Activated CD4-positive, alpha-beta memory T cell treated with anti-CD3 and anti-CD28 coated beads for 36 hours (primary cell): ENCODE measurements around the gene ACOT6. TPM values are rescaled to one million over a fixed set of nuclear protein-coding genes. Genes with fewer than 3 reads are reported as not detected.
"Not testable (repeated sequence)": the region's sequence is repeated elsewhere in the genome, so short reads cannot be mapped to it uniquely, and the experiment has no call there.

Source experiments
- CTCF ChIA-PET: fragments of 350-600 bp; sonication (Branson Sonifier 250); formaldehyde crosslinking; loops from one replicate; lab custom pipeline; 2021; ENCODE audit warnings: antibody characterized with exemption, inconsistent platforms; lab: Charles Lee
- POLR2A ChIA-PET: fragments of 350-600 bp; sonication (Branson Sonifier 250); formaldehyde crosslinking; loops from one replicate; lab custom pipeline; 2021; ENCODE audit warnings: antibody characterized with exemption; lab: Charles Lee
- DNase-seq: peaks from one replicate; pipeline ENCODE4 v3.0.0-alpha.2; 2020
- H3K27ac Mint-ChIP-seq: one replicate; pipeline ENCODE4 v1.8.0; 2021; ENCODE audit warnings: mixed read lengths
- H3K27me3 Mint-ChIP-seq: one replicate; pipeline ENCODE4 v1.8.0; 2021; ENCODE audit warnings: mixed read lengths
- H3K36me3 Mint-ChIP-seq: one replicate; pipeline ENCODE4 v1.8.0; 2021; ENCODE audit warnings: mixed read lengths
- H3K4me1 Mint-ChIP-seq: one replicate; pipeline ENCODE4 v1.8.0; 2021; ENCODE audit warnings: low read depth, mixed read lengths
- H3K4me3 Mint-ChIP-seq: one replicate; pipeline ENCODE4 v1.8.0; 2021; ENCODE audit warnings: mild to moderate bottlenecking, mixed read lengths
- H3K9me3 Mint-ChIP-seq: one replicate; pipeline ENCODE4 v1.8.0; 2021; ENCODE audit warnings: mixed read lengths
- intact Hi-C: fragments of 100-400 bp; cut with micrococcal nuclease; formaldehyde crosslinking; loops from one replicate; pipeline ENCODE4 v1.15.1; 2023
- total RNA-seq, 2 experiments: library from RNA; stranded (reverse); gene quantifications; one replicate each; pipeline ENCODE4 v1.2.3, GENCODE V29; 2021

The ACOT6 gene
- total RNA-seq, 2 experiments from 2014 or later: not detected

GRCh38 chr14:73630009-73630780, 17.9 kb downstream of the ACOT6 start:
- CTCF ChIA-PET: interaction anchor here (7.6 kb wide), 1 partner anchor 122 kb away, joined by 100 read pairs; no protein-coding TSS in a partner anchor

GRCh38 chr14:73633116-73634010, 21.0 kb downstream of the ACOT6 start:
- Mint-ChIP-seq H3K4me3 (peak overlapping the region; percentile 55), H3K9me3 (no peaks in the 10 kb centered on the region), H3K4me1 (peaks cover 7% of the 10 kb centered on the region), H3K27ac (peak overlapping the region; percentile 34), H3K27me3 (peaks cover 3% of the 10 kb centered on the region), H3K36me3 (no peaks in the 10 kb centered on the region)
- DNase-seq: peak; percentile 73
- intact Hi-C loops: loop anchor here (1.0 to 5.0 kb wide), 6 partner anchors 41 to 461 kb away; partner anchors contain the start of genes ACOT2, ACOT4 and RIOX1
- ChIA-PET CTCF (interaction anchor here (0.6 to 7.6 kb wide), 16 partner anchors 13 to 338 kb away, joined by 3 to 100 read pairs (median 4); partner anchors contain the start of genes ACOT2 and ACOT6), POLR2A (no interaction called here)

More at GRCh38 chr14:73630009-73630780, 17.9 kb downstream of the ACOT6 start:
- Mint-ChIP-seq H3K27me3 (peaks cover 3% of the 10 kb centered on the region), H3K4me1 (peaks cover 16% of the 10 kb centered on the region), H3K27ac (no peak overlapping the region), H3K9me3 (no peaks in the 10 kb centered on the region), H3K4me3 (no peak overlapping the region), H3K36me3 (no peaks in the 10 kb centered on the region)
- POLR2A ChIA-PET: no interaction called here
- no peak for DNase-seq
- intact Hi-C loops: loop anchor here (5.0 kb wide), 3 partner anchors 38 to 197 kb away; partner anchors contain the start of genes ACOT4 and RIOX1

DNA sequence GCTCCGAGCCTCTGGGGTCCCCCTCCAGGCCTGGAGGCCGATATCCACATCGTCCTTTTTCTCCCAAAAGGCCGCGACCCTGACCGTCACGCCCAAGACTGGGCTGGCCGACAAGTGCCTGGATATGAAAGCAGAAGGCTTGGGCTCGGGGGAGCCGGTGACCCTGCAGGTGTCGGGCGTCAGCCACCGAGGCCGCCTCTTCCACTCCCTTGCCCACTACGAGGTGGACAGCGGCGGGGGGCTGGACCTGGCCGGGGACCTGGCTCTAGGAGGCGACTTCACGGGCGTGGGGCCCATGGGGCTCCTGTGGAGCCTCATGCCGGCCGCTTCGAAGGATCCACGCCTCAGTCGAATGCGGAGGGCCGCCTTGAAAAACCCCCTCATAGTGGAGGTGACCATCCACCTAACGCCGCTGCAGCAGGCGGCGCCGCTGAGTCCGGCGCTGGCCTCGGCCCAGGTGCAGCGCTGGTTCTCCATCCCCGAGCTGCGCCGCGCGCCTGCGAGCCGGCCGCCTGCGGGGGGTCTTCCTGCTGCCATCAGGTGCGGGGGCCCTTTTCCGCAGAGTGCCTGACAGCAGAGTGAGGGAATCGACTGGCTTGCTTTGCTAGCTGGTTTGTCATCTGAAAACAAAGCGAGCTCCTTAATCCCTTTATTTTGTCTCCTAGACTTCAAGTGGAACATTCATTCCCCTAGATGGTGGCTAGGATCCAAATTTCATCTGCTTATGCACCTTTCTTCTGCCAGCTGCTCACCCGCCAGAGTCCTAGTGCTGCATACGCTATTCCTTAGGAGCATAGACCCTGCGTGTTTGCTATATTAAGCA, 21.9 kb downstream of the ACOT6 start:
- ChIA-PET POLR2A (no interaction called here), CTCF (interaction anchor here (0.5 to 7.6 kb wide), 10 partner anchors 12 to 1183 kb away, joined by 3 to 100 read pairs (median 8); partner anchors contain the start of genes ACOT2 and ACOT6)
- no peaks in the 10 kb centered on the region for H3K9me3 Mint-ChIP-seq
- no peak overlapping the region for H3K27ac Mint-ChIP-seq
- peak overlapping the region; percentile 55 for H3K4me3 Mint-ChIP-seq
- no peaks in the 10 kb centered on the region for H3K36me3 Mint-ChIP-seq
- peaks cover 3% of the 10 kb centered on the region for H3K27me3 Mint-ChIP-seq
- peaks cover 8% of the 10 kb centered on the region for H3K4me1 Mint-ChIP-seq
- no peak for DNase-seq
- intact Hi-C loops: loop anchor here (5.0 kb wide), 3 partner anchors 42 to 193 kb away; partner anchors contain the start of genes ACOT4 and RIOX1

GRCh38 chr14:73636355-73636754, 24.0 kb downstream of the ACOT6 start:
- POLR2A ChIA-PET, H3K27me3 Mint-ChIP-seq, H3K27ac Mint-ChIP-seq, H3K9me3 Mint-ChIP-seq, intact Hi-C loops, H3K36me3 Mint-ChIP-seq, H3K4me1 Mint-ChIP-seq, DNase-seq, H3K4me3 Mint-ChIP-seq: not testable (repeated sequence)
- CTCF ChIA-PET: interaction anchor here (1.0 to 7.6 kb wide), 2 partner anchors 35 to 128 kb away, joined by 4 to 100 read pairs; no protein-coding TSS in a partner anchor

GRCh38 chr14:73637830-73638229, 25.5 kb downstream of the ACOT6 start:
- peaks cover 3% of the 10 kb centered on the region for H3K27me3 Mint-ChIP-seq
- H3K4me1 Mint-ChIP-seq: peaks cover 9% of the 10 kb centered on the region
- H3K27ac Mint-ChIP-seq: no peak overlapping the region
- no peak overlapping the region for H3K4me3 Mint-ChIP-seq
- ChIA-PET POLR2A (interaction anchor here (0.6 kb wide), 1 partner anchor 506 kb away, joined by 4 read pairs; no protein-coding TSS in a partner anchor), CTCF (interaction anchor here (1.1 kb wide), 1 partner anchor 68 kb away, joined by 5 read pairs; no protein-coding TSS in a partner anchor)
- H3K36me3 Mint-ChIP-seq: no peaks in the 10 kb centered on the region
- no peaks in the 10 kb centered on the region for H3K9me3 Mint-ChIP-seq
- DNase-seq: no peak
- intact Hi-C loops: no loop called here

GRCh38 chr14:73640796-73641365, 28.6 kb downstream of the ACOT6 start:
- H3K4me3 Mint-ChIP-seq: no peak overlapping the region
- POLR2A ChIA-PET: no interaction called here
- no peak for DNase-seq
- peaks cover 18% of the 10 kb centered on the region for H3K4me1 Mint-ChIP-seq
- H3K27me3 Mint-ChIP-seq: no peaks in the 10 kb centered on the region
- H3K9me3 Mint-ChIP-seq: no peaks in the 10 kb centered on the region
- CTCF ChIA-PET: no interaction called here
- peaks cover 2% of the 10 kb centered on the region for H3K36me3 Mint-ChIP-seq
- intact Hi-C loops: no loop called here
- H3K27ac Mint-ChIP-seq: no peak overlapping the region

GRCh38 chr14:73644531-73645247, 32.4 kb downstream of the ACOT6 start, which contains the start of gene DNAL1:
DNAL1 (plus strand) TSS chr14:73644986; CDS start chr14:73645040, 54 bp downstream.
- Mint-ChIP-seq H3K27ac (peak within 1 kb of the TSS; percentile 74), H3K36me3 (peaks cover 2% of the 10 kb centered on the region), H3K4me1 (peaks cover 15% of the 10 kb centered on the region), H3K9me3 (no peaks in the 10 kb centered on the region), H3K27me3 (no peaks in the 10 kb centered on the region), H3K4me3 (peak within 1 kb of the TSS; percentile 93)
- CTCF ChIA-PET: interaction anchor here (0.5 to 0.8 kb wide), 2 partner anchors 116 to 136 kb away, joined by 3 to 4 read pairs; no protein-coding TSS in a partner anchor
- intact Hi-C loops: loop anchor here (1.0 kb wide), 1 partner anchor 68 kb away; no protein-coding TSS in a partner anchor
- POLR2A ChIA-PET: interaction anchor here (0.9 to 1.3 kb wide), 5 partner anchors 32 to 507 kb away, joined by 3 to 6 read pairs (median 3); partner anchors contain the start of gene RIOX1
- peak; percentile 95 for DNase-seq

DNA sequence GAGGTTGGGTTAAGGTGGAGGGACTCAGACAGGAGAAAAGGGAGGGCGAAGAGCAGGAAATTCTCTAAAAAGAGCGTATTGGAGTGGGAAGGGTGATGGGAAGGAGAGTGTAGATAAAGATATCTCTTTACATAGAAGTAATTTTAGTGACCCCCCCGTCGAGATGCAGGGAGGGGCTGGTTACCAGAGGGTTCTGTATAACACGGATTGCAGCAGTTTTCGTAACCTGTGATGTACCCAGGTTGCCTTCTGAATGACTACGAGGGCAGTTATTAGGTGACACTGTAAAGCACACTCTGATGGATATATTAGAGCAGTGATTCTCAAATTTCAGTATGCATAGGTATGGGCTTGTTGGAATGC, 32.9 kb downstream of the ACOT6 start:
- no peak for DNase-seq
- intact Hi-C loops: no loop called here
- H3K4me1 Mint-ChIP-seq: peaks cover 15% of the 10 kb centered on the region
- no peaks in the 10 kb centered on the region for H3K9me3 Mint-ChIP-seq
- H3K36me3 Mint-ChIP-seq: peaks cover 2% of the 10 kb centered on the region
- H3K4me3 Mint-ChIP-seq: peak overlapping the region; percentile 93
- no peaks in the 10 kb centered on the region for H3K27me3 Mint-ChIP-seq
- H3K27ac Mint-ChIP-seq: peak overlapping the region; percentile 74
- CTCF ChIA-PET: interaction anchor here (2.8 kb wide), 1 partner anchor 12 kb away, joined by 8 read pairs; no protein-coding TSS in a partner anchor
- POLR2A ChIA-PET: interaction anchor here (0.9 to 1.3 kb wide), 3 partner anchors 65 to 508 kb away, joined by 3 to 6 read pairs (median 3); partner anchors contain the start of gene RIOX1

- H3K4me3 Mint-ChIP-seq: no peak overlapping the region
- H3K27me3 Mint-ChIP-seq: no peaks in the 10 kb centered on the region
- H3K27ac Mint-ChIP-seq: no peak overlapping the region
- no peaks in the 10 kb centered on the region for H3K4me1 Mint-ChIP-seq
- POLR2A ChIA-PET: no interaction called here
- DNase-seq: no peak
- intact Hi-C loops: no loop called here
- H3K36me3 Mint-ChIP-seq: peaks cover 2% of the 10 kb centered on the region
- CTCF ChIA-PET: interaction anchor here (0.6 to 1.2 kb wide), 3 partner anchors 14 to 78 kb away, joined by 3 read pairs; no protein-coding TSS in a partner anchor
- H3K9me3 Mint-ChIP-seq: no peaks in the 10 kb centered on the region
Measured at GRCh38 chr14:73651005-73651404, 38.7 kb downstream of the ACOT6 start.

DNA sequence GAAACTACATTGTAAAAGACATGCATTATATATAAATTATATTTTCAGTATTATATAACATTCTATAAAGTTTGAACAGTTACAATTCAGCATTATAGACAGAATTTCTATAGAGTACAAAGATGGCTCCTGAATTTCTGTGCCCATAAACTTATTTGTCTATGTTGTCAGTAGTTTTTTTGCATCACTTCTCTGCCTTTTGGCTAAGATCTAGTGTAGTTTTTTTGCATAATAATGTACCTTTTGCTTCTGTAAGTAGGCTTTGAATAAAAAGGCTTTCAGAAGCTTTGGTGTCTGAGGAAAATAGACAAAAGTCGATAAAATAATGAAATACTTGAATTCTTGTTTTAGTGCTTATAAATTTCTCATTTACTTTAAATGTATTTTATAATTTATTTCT, 43.5 kb downstream of the ACOT6 start:
- no peak for DNase-seq
- Mint-ChIP-seq H3K9me3 (no peaks in the 10 kb centered on the region), H3K27me3 (no peaks in the 10 kb centered on the region), H3K4me3 (no peak overlapping the region), H3K4me1 (no peaks in the 10 kb centered on the region), H3K36me3 (peaks cover 2% of the 10 kb centered on the region), H3K27ac (no peak overlapping the region)
- ChIA-PET POLR2A (no interaction called here), CTCF (no interaction called here)
- intact Hi-C loops: no loop called here
